Measurements from ENCODE around the gene OGT.
"Not testable (repeated sequence)": the region's sequence is repeated elsewhere in the genome, so short reads cannot be mapped to it uniquely, and the experiment has no call there.

The OGT gene

DNA sequence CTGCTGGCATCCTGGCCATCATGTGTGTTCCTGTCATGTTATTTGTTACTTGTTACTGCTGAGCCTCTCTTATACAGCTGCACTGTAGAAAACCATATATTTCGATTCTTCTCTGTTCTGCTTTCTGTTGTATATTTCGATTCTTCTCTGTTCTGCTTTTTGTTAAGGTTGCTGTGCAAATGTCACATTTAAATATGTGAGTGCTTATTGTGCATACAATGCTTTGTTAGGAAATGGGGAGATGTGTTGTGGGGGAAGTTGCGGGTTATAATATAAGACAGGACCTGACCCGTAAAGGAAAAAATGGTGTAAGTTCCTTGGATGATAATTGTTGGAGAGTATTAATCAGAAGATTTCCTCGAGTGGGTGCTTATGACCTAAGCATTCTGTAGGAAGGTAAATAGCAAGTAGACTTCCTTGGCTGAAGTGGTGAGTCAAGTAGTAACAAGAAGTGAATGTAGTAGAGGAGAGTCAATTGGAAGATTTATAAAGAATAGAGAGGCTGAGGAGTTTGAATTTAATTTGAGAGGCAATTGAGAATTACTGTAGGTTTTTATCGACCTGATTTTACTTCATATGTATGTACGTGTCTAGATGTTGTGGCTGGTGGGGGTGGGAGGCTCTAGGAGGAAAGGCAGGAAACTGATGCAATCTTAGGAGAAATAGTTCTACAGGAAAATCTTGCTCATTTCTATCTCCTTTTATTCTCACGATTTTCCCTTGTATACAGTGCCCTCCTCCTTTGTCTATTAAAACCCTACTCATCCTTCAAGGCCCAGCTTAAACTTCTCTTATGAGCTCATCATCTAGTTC is 8.5 kb downstream of the OGT start:
- no peak for DNase-seq

GRCh38 chrX:71542411-71542810 is 9.5 kb downstream of the OGT start:
- DNase-seq = no peak

GRCh38 chrX:71542825-71543224 is 9.9 kb downstream of the OGT start:
- no peak for DNase-seq

DNA sequence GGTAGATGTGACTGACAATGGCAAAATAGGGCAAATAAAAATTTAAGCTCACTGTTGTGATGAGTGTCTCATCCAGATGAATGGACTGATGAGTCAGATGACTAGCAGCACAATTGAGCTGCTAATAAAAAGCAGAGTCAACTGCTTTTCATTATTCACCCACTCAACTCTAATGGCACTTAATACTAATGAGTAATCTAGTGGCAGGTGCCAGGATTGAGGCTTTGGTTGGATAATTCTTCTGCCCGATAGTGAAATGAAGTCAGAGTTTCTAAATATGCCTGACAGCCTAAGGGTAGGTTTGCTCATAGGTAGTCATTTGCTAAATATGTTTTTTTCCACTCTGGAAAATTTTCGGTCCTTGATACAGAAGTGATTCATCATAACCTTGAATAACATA is 10.4 kb downstream of the OGT start:
- DNase-seq = no peak

DNA sequence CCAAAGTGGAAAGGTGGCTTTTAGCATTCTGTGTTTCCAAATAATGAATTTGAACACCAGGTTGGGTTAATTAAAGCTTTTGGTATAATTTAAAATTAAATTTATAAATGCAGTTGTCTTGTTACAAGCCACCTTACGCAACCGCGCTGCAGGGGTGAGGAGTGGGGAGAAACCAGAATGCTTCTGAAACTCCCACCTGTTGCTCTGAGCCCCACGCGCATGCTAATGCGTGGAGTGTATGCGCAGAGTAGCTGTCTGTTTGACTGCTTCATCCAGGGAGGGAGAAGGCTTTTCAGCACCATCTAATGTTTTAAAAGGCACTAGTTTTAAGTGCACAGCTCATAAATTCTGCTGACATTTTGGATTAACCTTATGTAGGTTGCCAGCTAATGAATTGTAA is 12.5 kb downstream of the OGT start:
- DNase-seq = no peak

DNA sequence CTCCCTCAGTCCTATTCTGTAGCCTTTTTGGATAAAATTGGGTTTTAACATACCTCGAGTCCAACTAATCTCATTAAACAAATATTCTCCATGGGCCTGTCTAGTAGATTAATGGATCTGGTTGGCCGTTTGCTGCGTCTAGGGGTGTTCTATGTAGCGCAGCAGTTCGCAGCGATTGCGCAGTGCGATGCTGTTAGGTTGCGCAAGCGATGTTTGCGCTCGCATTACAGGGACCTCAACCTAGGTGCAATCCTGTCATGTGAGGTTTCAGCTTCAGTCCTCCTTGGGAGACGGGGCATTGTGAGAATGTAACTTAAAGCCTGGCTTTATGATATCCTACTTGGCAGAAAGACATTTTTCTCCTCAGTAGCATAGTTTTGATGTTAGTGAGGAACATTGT is 14.0 kb downstream of the OGT start:
- DNase-seq = no peak

DNA sequence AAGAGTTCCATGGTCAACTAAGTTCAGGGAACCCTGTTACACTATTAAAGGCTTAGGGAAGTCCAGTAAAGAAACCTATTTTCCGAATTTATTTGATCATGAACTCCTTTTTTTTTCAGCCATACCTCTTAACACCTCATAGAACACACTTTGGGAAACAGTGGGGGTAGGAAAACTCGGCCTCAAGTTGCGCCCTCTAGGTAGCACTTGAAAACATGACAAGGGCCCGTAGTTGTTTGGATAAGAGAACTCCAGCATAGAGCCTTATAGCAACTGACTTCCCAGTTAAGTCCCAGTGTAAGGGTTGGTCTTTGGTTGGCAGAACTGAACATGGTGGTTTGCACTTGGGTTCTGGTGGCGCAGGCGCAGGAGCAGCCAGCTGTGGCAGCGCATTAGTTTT is 14.4 kb downstream of the OGT start:
- no peak for DNase-seq

- DNase-seq = no peak
Observed at GRCh38 chrX:71549986-71550385, 17.1 kb downstream of the OGT start.

DNA sequence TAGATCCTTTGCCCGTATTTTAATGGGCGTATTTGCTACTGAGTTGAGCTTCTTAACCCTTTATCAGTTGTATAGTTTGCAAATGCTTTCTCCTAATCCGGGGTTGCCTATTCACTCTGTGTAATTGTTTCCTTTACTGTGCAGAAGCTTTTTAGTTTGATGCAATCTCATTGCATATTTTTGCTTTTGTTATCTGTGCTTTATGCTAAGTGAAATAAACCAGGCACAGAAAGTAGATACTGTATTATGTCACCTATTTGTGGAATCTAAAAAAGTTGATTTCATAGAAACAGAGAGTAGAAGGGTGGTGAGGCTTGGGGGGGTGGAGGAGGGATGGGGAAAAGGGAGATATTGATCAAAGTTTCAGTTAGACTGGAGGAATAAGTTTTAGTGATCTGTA is 17.7 kb downstream of the OGT start:
- DNase-seq = no peak

GRCh38 chrX:71556036-71556435 is 23.1 kb downstream of the OGT start:
- no peak for DNase-seq

GRCh38 chrX:71558920-71559319 is 26.0 kb downstream of the OGT start:
- DNase-seq = no peak

DNA sequence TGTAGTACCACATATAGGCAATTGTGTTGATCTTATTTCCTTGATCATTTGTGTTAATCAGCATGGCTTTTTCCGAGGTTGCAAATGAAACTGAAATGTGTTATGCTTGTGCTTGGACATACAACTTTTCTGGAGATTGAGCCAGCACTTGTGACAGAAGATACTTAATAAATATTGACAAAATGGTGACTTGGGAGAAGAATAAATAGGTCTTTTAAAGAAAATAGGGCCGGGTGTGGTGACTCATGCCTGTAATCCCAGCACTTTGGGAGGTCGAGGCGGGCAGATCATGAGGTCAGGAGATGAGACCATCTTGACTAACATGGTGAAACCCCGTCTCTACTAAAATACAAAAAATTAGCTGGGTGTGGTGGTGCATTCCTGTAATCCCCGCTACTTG is 26.9 kb downstream of the OGT start:
- not testable (repeated sequence) for DNase-seq

- DNase-seq = no peak
Observed at GRCh38 chrX:71563921-71564320, 31.0 kb downstream of the OGT start.

GRCh38 chrX:71565474-71566041 is 32.7 kb downstream of the OGT start:
- no peak for DNase-seq

DNA sequence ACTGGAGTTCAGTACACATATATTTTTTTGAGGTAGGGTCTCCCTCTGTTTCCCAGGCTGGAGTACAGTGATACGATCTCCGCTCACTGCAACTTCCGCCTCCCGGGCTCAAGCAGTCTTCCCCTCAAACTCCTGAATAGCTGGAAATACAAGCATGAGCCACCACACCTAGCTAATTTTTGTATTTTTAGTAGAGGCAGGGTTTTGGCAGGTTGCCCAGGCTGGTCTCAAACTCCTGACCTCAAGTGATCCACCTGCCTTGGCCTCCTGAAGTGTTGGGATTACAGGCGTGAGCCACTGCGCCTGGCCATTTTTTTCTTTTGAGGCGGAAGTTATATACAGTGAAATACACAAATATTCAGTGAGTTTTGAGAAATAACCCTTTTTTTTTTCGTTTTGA is 38.5 kb downstream of the OGT start:
- not testable (repeated sequence) for DNase-seq

DNA sequence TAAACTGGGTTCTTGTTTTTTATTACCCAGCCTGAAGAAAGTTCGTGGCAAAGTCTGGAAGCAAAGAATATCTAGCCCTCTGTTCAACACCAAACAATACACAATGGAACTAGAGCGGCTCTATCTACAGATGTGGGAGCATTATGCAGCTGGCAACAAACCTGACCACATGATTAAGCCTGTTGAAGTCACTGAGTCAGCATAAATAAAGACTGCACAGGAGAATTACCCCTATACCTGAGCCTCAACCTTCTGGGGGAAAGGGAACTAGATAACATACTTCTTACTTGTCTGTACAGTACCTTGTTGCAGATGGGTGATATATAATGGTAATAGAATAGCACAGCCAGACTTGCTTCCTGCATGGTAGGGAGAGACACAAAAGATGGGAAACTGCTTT is 40.7 kb downstream of the OGT start:
- no peak for DNase-seq

DNA sequence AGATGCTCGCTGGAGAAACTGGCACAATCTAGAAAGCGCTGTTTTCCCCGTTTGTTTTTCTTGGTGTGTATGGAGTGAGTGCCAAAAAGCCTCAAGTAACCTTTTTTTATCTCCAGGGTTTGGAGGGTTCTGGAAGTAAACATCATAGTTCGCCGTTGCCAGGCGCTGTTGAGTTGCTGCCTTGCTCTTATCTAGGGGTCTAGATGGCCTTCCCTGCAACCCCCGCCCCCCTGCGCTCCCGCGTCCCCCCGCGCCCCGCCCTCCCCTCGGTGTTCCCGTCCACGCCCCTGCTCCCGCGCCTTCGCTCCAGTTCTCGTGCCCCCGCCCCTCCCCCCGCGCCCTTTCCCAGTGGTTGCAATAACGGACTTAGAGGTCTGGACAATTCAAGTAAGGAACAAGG is 44.8 kb downstream of the OGT start:
- no peak for DNase-seq

- DNase-seq = no peak
Observed at GRCh38 chrX:71578253-71579135, 45.6 kb downstream of the OGT start, which contains the start of gene GCNA. Gene GCNA (plus strand): TSS chrX:71578437. CDS start chrX:71580822, 2,385 bp downstream.

DNA sequence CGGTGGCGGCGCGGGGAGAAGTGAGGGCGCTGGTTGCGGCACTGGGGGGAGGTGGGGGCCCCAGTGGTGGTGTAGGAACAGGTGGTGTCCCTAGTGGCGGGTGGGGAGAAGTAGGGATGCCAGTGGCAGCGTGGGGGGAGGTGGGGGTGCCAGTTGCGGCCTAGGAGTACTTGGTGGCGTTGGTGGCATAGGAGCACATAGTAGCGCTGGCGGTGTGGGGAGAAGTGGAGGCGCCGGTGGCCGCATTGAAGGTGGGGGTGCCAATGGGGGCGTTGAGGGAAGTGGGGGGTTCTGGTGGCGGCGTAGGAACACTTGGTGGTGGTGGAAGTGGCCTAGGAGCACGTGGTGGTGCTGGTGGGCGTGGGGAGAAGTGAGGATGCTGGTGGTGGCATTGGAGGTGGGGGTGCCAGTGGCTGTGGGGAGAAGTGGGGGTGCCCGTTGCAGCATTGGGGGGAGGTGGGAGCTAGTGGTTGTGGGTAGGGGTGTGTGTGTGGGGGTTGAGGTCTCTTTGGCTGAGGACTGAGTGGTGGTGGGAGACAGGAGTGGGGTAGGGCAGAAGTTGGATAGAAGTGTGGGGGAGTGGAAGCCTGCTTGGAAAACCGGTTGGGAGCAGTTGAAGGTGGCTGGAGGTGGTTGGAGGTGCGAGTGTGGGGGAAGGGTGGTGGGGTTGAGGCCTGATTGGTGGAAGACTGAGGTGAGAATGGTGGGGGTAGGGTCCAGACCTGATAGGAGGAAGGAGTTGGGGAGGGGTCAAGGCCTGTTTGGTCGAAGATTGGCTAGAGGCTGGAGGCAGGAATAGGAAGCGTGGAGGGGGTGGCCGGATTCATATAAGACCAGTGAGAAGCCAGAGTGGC is 46.5 kb downstream of the OGT start:
- no peak for DNase-seq

GRCh38 chrX:71579990-71580380 is 47.1 kb downstream of the OGT start:
- DNase-seq = no peak

- DNase-seq = no peak
Observed at GRCh38 chrX:71581210-71581609, 48.3 kb downstream of the OGT start.

- DNase-seq = no peak
Observed at GRCh38 chrX:71586929-71587328, 54.0 kb downstream of the OGT start.

GRCh38 chrX:71593210-71593609 is 60.3 kb downstream of the OGT start:
- not testable (repeated sequence) for DNase-seq
